ENCODE data around the gene NFASC. TPM values are rescaled to one million over a fixed set of nuclear protein-coding genes. Genes with fewer than 3 reads are reported as not detected.

NFASC gene
- total and polyA plus RNA-seq, 2 experiments from 2014 or later: 3.9 to 11.7 TPM

DNA sequence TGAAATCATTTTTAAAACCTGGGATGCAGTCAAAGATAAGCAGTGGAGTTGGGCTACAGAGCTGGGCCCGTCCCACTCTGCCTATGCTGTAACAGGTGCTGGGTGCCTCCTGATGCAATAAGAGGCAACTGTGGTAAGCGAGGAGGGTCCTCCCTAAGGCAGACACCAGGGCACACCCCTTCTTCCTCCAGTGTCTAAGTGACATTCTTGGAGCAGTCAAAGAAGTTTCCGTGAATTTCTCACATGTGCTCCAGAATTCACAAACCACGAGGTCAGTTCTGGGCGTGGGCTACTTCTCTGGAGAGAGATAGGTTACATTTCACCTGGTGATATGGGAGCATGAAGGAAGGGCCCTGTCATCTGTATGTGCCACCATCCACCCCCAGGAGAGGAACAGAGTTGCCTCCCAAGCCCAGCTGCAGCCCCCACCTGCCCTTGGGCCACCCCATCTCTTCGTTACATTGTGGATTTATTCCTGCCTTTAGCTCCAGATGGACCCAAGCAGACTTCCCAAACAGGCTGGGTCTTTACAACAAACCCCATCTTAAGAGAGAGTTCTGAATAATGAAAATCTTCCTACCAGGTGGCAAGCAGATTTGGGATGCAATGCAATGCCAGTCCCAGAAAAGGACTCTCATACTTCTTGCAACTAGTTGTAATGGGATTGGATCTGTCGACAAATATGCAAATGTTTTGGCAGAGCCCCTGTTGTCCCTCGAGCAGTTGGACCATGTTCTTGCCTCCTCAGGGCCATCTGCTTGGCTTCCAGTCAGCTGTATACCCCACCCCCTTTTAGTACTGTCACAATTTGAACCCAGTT is 89.9 kb downstream of the NFASC start:
- no peak overlapping the region for H3K4me3 ChIP-seq
- H3K4me3 Mint-ChIP-seq: no peak overlapping the region
- H3K27me3 ChIP-seq (ENCODE audit: insufficient read depth): no peaks in the 10 kb centered on the region
- peaks cover 4% of the 10 kb centered on the region for H3K27me3 Mint-ChIP-seq (ENCODE audit: insufficient read depth, low read depth, poor library complexity)
- no peaks in the 10 kb centered on the region for H4K20me1 ChIP-seq (replicated peaks; ENCODE audit: insufficient read depth)
- no peaks in the 10 kb centered on the region for H3K36me3 ChIP-seq (ENCODE audit: insufficient read depth)
- H3K9me2 ChIP-seq (ENCODE audit: insufficient read depth): no peaks in the 10 kb centered on the region
- H3K79me2 ChIP-seq (replicated peaks; ENCODE audit: insufficient read depth): no peaks in the 10 kb centered on the region
- H3K9me3 Mint-ChIP-seq: no peaks in the 10 kb centered on the region
- ATAC-seq (no peak), DNase-seq (ENCODE audit: low spot score) (no peak)
- H3K27ac ChIP-seq (ENCODE audit: low read depth): no peak overlapping the region
- H3K27ac Mint-ChIP-seq: no peak overlapping the region
- peaks cover 11% of the 10 kb centered on the region for H3K4me1 Mint-ChIP-seq
- no peak for TF ChIP-seq CREB1 (CRISPR knock-in tag; IDR thresholded peaks at IDR 0.05; ENCODE audit: low read depth)
- TF ChIP-seq, protein P1, sequence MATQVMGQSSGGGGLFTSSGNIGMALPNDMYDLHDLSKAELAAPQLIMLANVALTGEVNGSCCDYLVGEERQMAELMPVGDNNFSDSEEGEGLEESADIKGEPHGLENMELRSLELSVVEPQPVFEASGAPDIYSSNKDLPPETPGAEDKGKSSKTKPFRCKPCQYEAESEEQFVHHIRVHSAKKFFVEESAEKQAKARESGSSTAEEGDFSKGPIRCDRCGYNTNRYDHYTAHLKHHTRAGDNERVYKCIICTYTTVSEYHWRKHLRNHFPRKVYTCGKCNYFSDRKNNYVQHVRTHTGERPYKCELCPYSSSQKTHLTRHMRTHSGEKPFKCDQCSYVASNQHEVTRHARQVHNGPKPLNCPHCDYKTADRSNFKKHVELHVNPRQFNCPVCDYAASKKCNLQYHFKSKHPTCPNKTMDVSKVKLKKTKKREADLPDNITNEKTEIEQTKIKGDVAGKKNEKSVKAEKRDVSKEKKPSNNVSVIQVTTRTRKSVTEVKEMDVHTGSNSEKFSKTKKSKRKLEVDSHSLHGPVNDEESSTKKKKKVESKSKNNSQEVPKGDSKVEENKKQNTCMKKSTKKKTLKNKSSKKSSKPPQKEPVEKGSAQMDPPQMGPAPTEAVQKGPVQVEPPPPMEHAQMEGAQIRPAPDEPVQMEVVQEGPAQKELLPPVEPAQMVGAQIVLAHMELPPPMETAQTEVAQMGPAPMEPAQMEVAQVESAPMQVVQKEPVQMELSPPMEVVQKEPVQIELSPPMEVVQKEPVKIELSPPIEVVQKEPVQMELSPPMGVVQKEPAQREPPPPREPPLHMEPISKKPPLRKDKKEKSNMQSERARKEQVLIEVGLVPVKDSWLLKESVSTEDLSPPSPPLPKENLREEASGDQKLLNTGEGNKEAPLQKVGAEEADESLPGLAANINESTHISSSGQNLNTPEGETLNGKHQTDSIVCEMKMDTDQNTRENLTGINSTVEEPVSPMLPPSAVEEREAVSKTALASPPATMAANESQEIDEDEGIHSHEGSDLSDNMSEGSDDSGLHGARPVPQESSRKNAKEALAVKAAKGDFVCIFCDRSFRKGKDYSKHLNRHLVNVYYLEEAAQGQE (IDR thresholded peaks at IDR 0.05; ENCODE audit: unreplicated experiment): no peak
- TF ChIP-seq JUNB (IDR thresholded peaks at IDR 0.05; ENCODE audit: unreplicated experiment): no peak
- no peak for TF ChIP-seq ZNF114 (CRISPR knock-in tag; IDR thresholded peaks at IDR 0.05)
- no peak for TF ChIP-seq EZH2 (IDR thresholded peaks at IDR 0.05; ENCODE audit: low read depth, unreplicated experiment)
- no peak for TF ChIP-seq EZH2phosphoT487 (IDR thresholded peaks at IDR 0.05; ENCODE audit: unreplicated experiment)
- TF ChIP-seq, protein P2, sequence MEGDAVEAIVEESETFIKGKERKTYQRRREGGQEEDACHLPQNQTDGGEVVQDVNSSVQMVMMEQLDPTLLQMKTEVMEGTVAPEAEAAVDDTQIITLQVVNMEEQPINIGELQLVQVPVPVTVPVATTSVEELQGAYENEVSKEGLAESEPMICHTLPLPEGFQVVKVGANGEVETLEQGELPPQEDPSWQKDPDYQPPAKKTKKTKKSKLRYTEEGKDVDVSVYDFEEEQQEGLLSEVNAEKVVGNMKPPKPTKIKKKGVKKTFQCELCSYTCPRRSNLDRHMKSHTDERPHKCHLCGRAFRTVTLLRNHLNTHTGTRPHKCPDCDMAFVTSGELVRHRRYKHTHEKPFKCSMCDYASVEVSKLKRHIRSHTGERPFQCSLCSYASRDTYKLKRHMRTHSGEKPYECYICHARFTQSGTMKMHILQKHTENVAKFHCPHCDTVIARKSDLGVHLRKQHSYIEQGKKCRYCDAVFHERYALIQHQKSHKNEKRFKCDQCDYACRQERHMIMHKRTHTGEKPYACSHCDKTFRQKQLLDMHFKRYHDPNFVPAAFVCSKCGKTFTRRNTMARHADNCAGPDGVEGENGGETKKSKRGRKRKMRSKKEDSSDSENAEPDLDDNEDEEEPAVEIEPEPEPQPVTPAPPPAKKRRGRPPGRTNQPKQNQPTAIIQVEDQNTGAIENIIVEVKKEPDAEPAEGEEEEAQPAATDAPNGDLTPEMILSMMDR (conservative IDR thresholded peaks at IDR 0.05; ENCODE audit: low read depth in 2 of 2): no peak
- no peak for TF ChIP-seq ETS1 (IDR thresholded peaks at IDR 0.05)
- no peak for TF ChIP-seq POLR2AphosphoS5 (IDR thresholded peaks at IDR 0.05; ENCODE audit: low read depth)
- no peak for TF ChIP-seq ZNF462 (CRISPR knock-in tag; IDR thresholded peaks at IDR 0.05)
- TF ChIP-seq NANOG (IDR thresholded peaks at IDR 0.05; ENCODE audit: borderline replicate concordance): no peak
- no peak for TF ChIP-seq STAT1 (IDR thresholded peaks at IDR 0.05; ENCODE audit: unreplicated experiment)
- no peak for TF ChIP-seq ZNF331 (CRISPR knock-in tag; IDR thresholded peaks at IDR 0.05; ENCODE audit: low read depth)
- H3K36me3 Mint-ChIP-seq (ENCODE audit: low read depth): no peaks in the 10 kb centered on the region
- H3K4me1 ChIP-seq (ENCODE audit: insufficient read depth): no peaks in the 10 kb centered on the region
- H3F3A ChIP-seq (replicated peaks; ENCODE audit: low read depth): no peaks in the 10 kb centered on the region
- H3K4me2 ChIP-seq: no peak overlapping the region
- H2AFZ ChIP-seq: no peak overlapping the region
